ENCODE results near the gene SP2. TPM values are rescaled to one million over a fixed set of nuclear protein-coding genes. Genes with fewer than 3 reads are reported as not detected.

The SP2 gene
- total RNA-seq, 2 experiments from 2014 or later, result 18.1 to 18.8 TPM

GRCh38 chr17:47975823-47976205 lies 79.8 kb downstream of the SP2 start:
- peaks cover 19% of the 10 kb centered on the region for H3K4me1 Mint-ChIP-seq
- no peak overlapping the region for H3K27ac Mint-ChIP-seq
- H3K4me3 Mint-ChIP-seq, result no peak overlapping the region
- DNase-seq, result no peak
- H3K36me3 Mint-ChIP-seq, result peaks cover 23% of the 10 kb centered on the region
- no peaks in the 10 kb centered on the region for H3K9me3 Mint-ChIP-seq
- no peaks in the 10 kb centered on the region for H3K27me3 Mint-ChIP-seq

GRCh38 chr17:47978324-47978723 lies 82.3 kb downstream of the SP2 start:
- no peaks in the 10 kb centered on the region for H3K9me3 Mint-ChIP-seq
- H3K27me3 Mint-ChIP-seq, result no peaks in the 10 kb centered on the region
- peaks cover 7% of the 10 kb centered on the region for H3K4me1 Mint-ChIP-seq
- no peak overlapping the region for H3K27ac Mint-ChIP-seq
- peak; percentile 45 for DNase-seq
- H3K4me3 Mint-ChIP-seq, result no peak overlapping the region
- peaks cover 21% of the 10 kb centered on the region for H3K36me3 Mint-ChIP-seq

Other genes starting within 250 kb of the SP2 start
- gene KPNB1, start 246.3 kb upstream of the SP2 start, total RNA-seq, result 100 to 1,000 TPM; 886 to 911 TPM
- gene TBKBP1, start 202.1 kb upstream of the SP2 start, total RNA-seq, result 10 to 100 TPM; 11.7 to 11.9 TPM
- gene TBX21, start 163.0 kb upstream of the SP2 start, total RNA-seq, result 10 to 100 TPM; 61.7 to 61.9 TPM
- 10 to 100 TPM; 12.1 to 12.5 TPM for gene OSBPL7, start 74.4 kb upstream of the SP2 start, total RNA-seq
- 10 to 100 TPM; 70.0 to 75.2 TPM for gene MRPL10, start 64.7 kb upstream of the SP2 start, total RNA-seq
- under 1 TPM; 0.46 to 0.68 TPM for gene LRRC46, start 64.6 kb upstream of the SP2 start, total RNA-seq
- 10 to 100 TPM; 15.3 to 17.1 TPM for gene SCRN2, start 55.0 kb upstream of the SP2 start, total RNA-seq
- gene SP6, start 45.1 kb upstream of the SP2 start, total RNA-seq, result not detected
- gene PNPO, start 45.3 kb downstream of the SP2 start, total RNA-seq, result 10 to 100 TPM; 56.1 to 61.1 TPM
- not detected for gene PRR15L, start 61.6 kb downstream of the SP2 start, total RNA-seq
- 100 to 1,000 TPM; 163 to 168 TPM for gene CDK5RAP3, start 74.9 kb downstream of the SP2 start, total RNA-seq
- gene COPZ2, start 141.6 kb downstream of the SP2 start, total RNA-seq, result 1 to 10 TPM; 6.3 to 7.5 TPM
- gene NFE2L1, start 152.1 kb downstream of the SP2 start, total RNA-seq, result 10 to 100 TPM; 99.0 to 99.7 TPM
- 10 to 100 TPM; 60.3 to 60.5 TPM for gene CBX1, start 205.2 kb downstream of the SP2 start, total RNA-seq
- gene SNX11, start 211.5 kb downstream of the SP2 start, total RNA-seq, result 10 to 100 TPM; 32.0 to 33.1 TPM